ENCODE results near the gene HIBCH. TPM values are rescaled to one million over a fixed set of nuclear protein-coding genes. Genes with fewer than 3 reads are reported as not detected.

Gene HIBCH
- total and polyA plus RNA-seq, 9 of the 15 experiments (the other 6 are each of a cell fraction or from before 2014, with no cell fraction given): 17.0 to 65.4 (median 28.3) TPM

- TF ChIP-seq TCF3 (CRISPR knock-in tag; IDR thresholded peaks at IDR 0.05) (no peak), TEAD4 (IDR thresholded peaks at IDR 0.05; ENCODE audit: low read length) (0 out of 2 replicates have a peak, but pooled peaks have one; percentile 5), TEAD4 (CRISPR knock-in tag; IDR thresholded peaks at IDR 0.05; ENCODE audit: borderline replicate concordance) (no peak), ZNF3 (CRISPR knock-in tag; IDR thresholded peaks at IDR 0.05) (no peak), ELF4 (CRISPR knock-in tag; IDR thresholded peaks at IDR 0.05) (no peak), LEF1 (IDR thresholded peaks at IDR 0.05) (no peak), CREB1 (IDR thresholded peaks at IDR 0.05) (no peak), CREB1 (CRISPR knock-in tag; IDR thresholded peaks at IDR 0.05) (no peak), EP400 (IDR thresholded peaks at IDR 0.05) (peak; percentile 29; the same call in 1 of the 2 replicates), RHOXF2B (CRISPR knock-in tag; conservative IDR thresholded peaks at IDR 0.05) (no peak), ZNF277 (CRISPR knock-in tag; IDR thresholded peaks at IDR 0.05; ENCODE audit: borderline replicate concordance) (no peak), HNRNPH1 (optimal IDR thresholded peaks at IDR 0.05; ENCODE audit: low read depth, low read length) (no peak), ZNF79 (CRISPR knock-in tag; IDR thresholded peaks at IDR 0.05; ENCODE audit: low read depth) (no peak), PHF8 (IDR thresholded peaks at IDR 0.05; ENCODE audit: borderline replicate concordance, low read length) (no peak), NR3C1 (CRISPR knock-in tag; IDR thresholded peaks at IDR 0.05) (no peak), HNRNPLL (IDR thresholded peaks at IDR 0.05; ENCODE audit: low read depth, low read length, poor library complexity, severe bottlenecking) (no peak), CREB3L1 (IDR thresholded peaks at IDR 0.05; ENCODE audit: borderline replicate concordance, low read depth) (no peak), ZNF668 (CRISPR knock-in tag; IDR thresholded peaks at IDR 0.05) (no peak), ETS2 (tag; IDR thresholded peaks at IDR 0.05; ENCODE audit: borderline replicate concordance, poor library complexity, severe bottlenecking) (no peak), ARHGAP35 (IDR thresholded peaks at IDR 0.05; ENCODE audit: partially characterized antibody) (no peak), RCOR1 (IDR thresholded peaks at IDR 0.05; ENCODE audit: borderline replicate concordance in 1 of 2, low read depth in 2 of 2, low read length in 2 of 2) (0 out of 4 replicates have a peak, but pooled peaks of 1 of the 2 experiments have one; percentile 4), ZNF57 (CRISPR knock-in tag; IDR thresholded peaks at IDR 0.05) (no peak)
- TF ChIP-seq, protein P1, sequence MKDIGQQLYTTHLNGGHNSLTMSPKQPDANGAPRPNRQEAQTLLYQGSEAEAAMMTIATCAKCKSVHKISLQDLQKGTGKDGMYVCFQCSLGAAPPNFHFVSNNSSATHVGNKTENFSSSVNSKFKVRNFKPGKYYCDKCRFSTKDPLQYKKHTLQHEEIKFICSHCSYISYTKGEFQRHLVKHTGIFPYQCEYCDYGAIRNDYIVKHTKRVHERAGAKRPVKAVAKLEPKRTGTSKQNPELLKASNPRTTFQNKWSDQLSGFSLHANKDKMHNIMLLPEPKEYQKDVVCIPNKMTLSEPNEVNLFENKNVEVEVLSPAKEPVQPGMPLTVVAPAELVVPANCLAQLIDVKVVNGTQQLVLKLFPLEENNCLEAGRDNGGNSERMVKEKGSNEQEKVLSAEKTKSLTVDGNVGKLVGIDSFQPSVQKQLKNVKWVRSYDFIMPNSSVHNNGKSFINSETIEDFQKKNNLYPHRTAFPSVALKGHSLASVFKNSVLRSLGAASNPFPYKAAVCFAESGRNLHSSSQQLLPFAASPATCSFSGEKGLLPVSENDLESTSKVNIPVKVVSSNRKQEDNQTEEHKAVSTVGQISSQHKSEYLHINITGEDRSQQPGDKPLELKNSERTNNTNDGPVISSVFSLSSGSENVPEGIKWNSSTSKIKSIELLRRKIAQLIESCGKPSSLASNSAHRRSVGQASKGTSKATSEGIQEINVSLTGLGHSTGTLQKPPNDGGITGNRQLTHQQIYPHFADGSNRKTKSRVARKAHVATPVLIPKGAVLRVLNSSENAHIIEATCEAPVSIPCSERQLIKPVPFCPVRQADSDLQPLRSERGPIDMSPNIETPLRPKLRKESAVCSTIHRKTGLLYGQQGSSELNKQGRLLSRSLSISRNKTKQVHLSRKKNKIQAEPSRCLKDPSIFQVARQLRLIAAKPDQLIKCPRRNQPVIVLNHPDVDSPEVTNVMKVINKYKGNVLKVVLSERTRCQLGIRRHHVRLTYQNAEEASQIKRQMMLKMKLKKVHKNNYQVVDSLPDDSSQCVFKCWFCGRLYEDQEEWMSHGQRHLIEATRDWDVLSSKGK (CRISPR knock-in tag; IDR thresholded peaks at IDR 0.05): no peak
Measured at GRCh38 chr2:190277234-190278112, 42.2 kb downstream of the HIBCH start (continued).

Data from K562 (cell line).